Natural killer cell (primary cell): ENCODE data around the gene SMPD3. TPM values are rescaled to one million over a fixed set of nuclear protein-coding genes. Genes with fewer than 3 reads are reported as not detected.

Source experiments
- ATAC-seq, 3 donors: fragments of 150-1000 bp in 2 of 3; fragments of 200-7000 bp in 1 of 3; cut with Tn5 transposase; 1 replicate in 1 of 3; 2 replicates in 2 of 3; pipeline ENCODE4 v1.10.0; 2021; ENCODE audit warnings: mild to moderate bottlenecking in 2 of 3, moderate library complexity in 2 of 3
- DNase-seq, 2 donors: peaks; one replicate each; pipeline versions ENCODE4 v3.0.0 to v3.0.0-alpha.2; 2013 to 2021; ENCODE audit warnings: mixed read lengths in 1 of 2
- H3K27ac ChIP-seq: one replicate; pipeline ENCODE4 v1.5.1; 2013; ENCODE audit warnings: mild to moderate bottlenecking, low read length
- H3K27me3 ChIP-seq: one replicate; pipeline ENCODE4 v1.6.1; 2013; ENCODE audit warnings: low read length; ENCODE audit not compliant: control insufficient read depth, insufficient read depth
- H3K36me3 ChIP-seq: one replicate; pipeline ENCODE4 v1.6.1; 2013; ENCODE audit warnings: low read length; ENCODE audit not compliant: control insufficient read depth, insufficient read depth
- H3K4me1 ChIP-seq: one replicate; pipeline ENCODE4 v1.6.1; 2013; ENCODE audit warnings: low read length; ENCODE audit not compliant: control insufficient read depth, insufficient read depth
- H3K4me3 ChIP-seq: one replicate; pipeline ENCODE4 v1.5.1; 2013; ENCODE audit warnings: low read length
- H3K9me3 ChIP-seq: one replicate; pipeline ENCODE4 v1.6.1; 2013; ENCODE audit warnings: low read length; ENCODE audit not compliant: control insufficient read depth, insufficient read depth
- H3K27ac Mint-ChIP-seq, 2 donors: one replicate each; pipeline ENCODE4 v1.8.0; 2022; ENCODE audit warnings: mild to moderate bottlenecking in 2 of 2, mixed read lengths in 2 of 2, moderate library complexity in 1 of 2
- H3K27me3 Mint-ChIP-seq, 2 donors: one replicate each; pipeline ENCODE4 v1.8.0; 2022; ENCODE audit warnings: low read depth in 2 of 2, mixed read lengths in 2 of 2
- H3K36me3 Mint-ChIP-seq: one replicate; pipeline ENCODE4 v1.8.0; 2022; ENCODE audit warnings: mixed read lengths
- H3K4me1 Mint-ChIP-seq, 2 donors: one replicate each; pipeline ENCODE4 v1.8.0; 2022; ENCODE audit warnings: mixed read lengths in 2 of 2
- H3K4me3 Mint-ChIP-seq: one replicate; pipeline ENCODE4 v1.8.0; 2022; ENCODE audit warnings: mild to moderate bottlenecking, moderate library complexity, mixed read lengths
- H3K9me3 Mint-ChIP-seq, 2 donors: one replicate each; pipeline ENCODE4 v1.8.0; 2022; ENCODE audit warnings: mixed read lengths in 2 of 2
- WGBS: methylation state at CpG from one replicate; pipeline ENCODE4 v1.1.7; 2013; ENCODE audit warnings: missing lambda C conversion rate; ENCODE audit not compliant: insufficient coverage; 5-methylcytosine and 5-hydroxymethylcytosine counted together
- intact Hi-C: fragments of 100-400 bp; cut with micrococcal nuclease; formaldehyde crosslinking; loops from one replicate; pipeline ENCODE4 v1.14.2; 2022
- total RNA-seq, 4 donors: library from RNA; stranded (reverse); fragments of 120-200 nt in 1 of 4; gene quantifications; one replicate each; pipeline versions ENCODE4 v1.2.3 to v1.2.4, GENCODE V29; 2013 to 2022
- TF ChIP-seq, protein P1 (sequence below): fragments of 200-600 bp; IDR thresholded peaks from one replicate; pipeline ENCODE4 v1.8.0; 2022; ENCODE audit warnings: antibody characterized with exemption

The SMPD3 gene
- total RNA-seq, 3 donors from 2014 or later (not counting 1 experiment from before 2014, with no cell fraction given): 2.4 to 13.3 (median 3.2) TPM

DNA sequence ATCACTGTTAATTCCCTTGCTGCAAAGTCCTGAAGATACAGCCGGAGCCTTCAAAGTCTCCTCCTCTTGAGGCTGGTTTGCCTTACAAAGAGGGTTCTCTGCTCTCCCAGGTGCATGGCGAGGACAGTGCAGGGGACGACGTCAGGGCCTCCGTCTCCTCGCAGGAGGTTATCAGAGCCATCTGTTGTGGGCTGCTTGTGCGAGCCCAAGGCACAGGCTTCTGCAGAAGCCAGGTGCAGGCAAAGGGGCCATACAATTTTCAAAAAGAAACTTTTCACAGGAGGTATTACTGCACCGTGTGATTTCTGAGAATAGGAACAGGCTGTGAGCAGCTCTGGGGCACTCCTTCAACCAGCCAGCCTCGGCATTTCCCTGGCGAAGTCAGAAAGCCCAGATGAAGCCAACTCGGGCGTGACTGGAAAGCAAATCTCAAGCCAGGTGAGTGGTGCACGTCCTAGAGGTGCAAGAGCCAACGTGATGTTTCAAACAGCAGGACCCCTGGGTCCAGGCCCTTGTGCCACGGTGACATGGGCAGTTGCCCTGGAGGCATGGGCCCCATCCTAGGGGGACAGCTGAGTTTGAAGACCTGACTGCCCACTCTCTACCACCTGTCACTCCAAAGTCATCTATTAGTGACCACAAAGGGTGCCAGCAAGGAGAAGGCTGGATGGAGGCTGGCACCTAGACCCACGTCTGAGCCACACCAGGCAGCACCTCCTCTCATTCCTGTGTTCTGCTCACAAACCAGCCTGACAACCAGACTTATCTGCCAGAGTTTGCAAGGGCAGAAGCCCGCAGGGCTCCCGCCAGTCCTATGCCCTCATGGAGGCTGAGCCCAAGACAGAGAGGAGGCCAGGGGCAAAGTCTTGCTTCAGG lies 68.6 kb downstream of the SMPD3 start:
- Mint-ChIP-seq H3K27me3 (no peaks in the 10 kb centered on the region), H3K27ac (no peak overlapping the region), H3K4me1 (peaks cover 0 to 4% of the 10 kb centered on the region in 2 donors), H3K9me3 (no peaks in the 10 kb centered on the region), H3K4me3 (no peak overlapping the region), H3K36me3 (no peaks in the 10 kb centered on the region)
- TF ChIP-seq, protein P1, sequence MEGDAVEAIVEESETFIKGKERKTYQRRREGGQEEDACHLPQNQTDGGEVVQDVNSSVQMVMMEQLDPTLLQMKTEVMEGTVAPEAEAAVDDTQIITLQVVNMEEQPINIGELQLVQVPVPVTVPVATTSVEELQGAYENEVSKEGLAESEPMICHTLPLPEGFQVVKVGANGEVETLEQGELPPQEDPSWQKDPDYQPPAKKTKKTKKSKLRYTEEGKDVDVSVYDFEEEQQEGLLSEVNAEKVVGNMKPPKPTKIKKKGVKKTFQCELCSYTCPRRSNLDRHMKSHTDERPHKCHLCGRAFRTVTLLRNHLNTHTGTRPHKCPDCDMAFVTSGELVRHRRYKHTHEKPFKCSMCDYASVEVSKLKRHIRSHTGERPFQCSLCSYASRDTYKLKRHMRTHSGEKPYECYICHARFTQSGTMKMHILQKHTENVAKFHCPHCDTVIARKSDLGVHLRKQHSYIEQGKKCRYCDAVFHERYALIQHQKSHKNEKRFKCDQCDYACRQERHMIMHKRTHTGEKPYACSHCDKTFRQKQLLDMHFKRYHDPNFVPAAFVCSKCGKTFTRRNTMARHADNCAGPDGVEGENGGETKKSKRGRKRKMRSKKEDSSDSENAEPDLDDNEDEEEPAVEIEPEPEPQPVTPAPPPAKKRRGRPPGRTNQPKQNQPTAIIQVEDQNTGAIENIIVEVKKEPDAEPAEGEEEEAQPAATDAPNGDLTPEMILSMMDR: no peak
- DNase-seq (peak in 1 of 2 donors; percentile 41), ATAC-seq (no peak)
- H3K27ac ChIP-seq: no peak overlapping the region
- H3K9me3 ChIP-seq: no peaks in the 10 kb centered on the region
- H3K4me3 ChIP-seq: no peak overlapping the region
- H3K4me1 ChIP-seq: peaks cover 11% of the 10 kb centered on the region
- H3K27me3 ChIP-seq: no peaks in the 10 kb centered on the region
- WGBS: 60% methylated on average over 18 of the region's 18 CpGs
- H3K36me3 ChIP-seq: no peaks in the 10 kb centered on the region
- intact Hi-C loops: no loop called here

DNA sequence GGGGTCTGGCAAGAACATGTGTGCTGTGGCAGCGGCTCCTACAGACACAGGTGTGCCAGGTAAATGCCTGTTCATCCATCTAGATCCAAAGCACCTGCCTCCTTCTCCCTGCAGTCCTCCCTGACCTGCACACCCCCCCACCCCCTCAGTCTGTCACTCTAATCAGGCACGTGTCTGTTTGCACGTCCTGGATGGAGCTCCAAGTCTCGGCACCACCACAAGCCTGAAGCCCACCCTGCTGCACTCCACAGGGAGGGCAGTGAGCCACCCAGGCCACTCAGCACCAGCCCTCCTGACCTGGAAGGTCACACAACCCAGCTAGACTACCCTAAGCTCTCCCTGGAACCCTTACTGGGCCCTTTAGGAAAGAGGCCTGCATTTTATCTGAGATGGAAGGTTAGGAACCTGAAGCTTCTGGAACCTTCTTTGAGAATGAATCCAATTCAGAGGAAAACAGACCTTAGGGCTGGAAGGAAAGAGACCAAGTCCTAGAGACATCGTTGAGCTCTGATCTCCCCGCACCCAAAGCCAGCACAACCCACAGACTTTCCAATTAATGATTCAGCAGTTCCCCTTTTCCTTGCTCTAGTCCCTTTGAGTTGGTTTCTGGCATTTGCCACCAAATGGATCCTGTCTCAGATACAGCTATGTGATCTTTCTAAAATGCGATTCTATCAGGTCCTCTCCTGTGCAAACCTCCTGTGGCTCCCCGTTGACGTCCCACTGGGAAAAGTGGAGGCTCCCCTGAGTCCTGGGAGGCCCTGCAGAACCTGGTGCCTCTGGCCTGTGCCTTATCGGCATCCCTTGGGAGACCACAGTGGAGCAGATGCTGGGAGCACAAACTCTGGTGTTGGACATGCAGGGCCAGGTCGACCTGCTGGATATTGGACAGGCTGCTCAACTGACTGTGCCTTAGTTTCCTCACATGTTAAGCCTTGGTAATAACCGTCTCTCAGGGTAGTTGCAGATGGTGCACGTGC lies 69.6 kb downstream of the SMPD3 start:
- no peak overlapping the region for H3K4me3 Mint-ChIP-seq
- no peaks in the 10 kb centered on the region for H3K27me3 Mint-ChIP-seq
- H3K36me3 ChIP-seq: no peaks in the 10 kb centered on the region
- no peaks in the 10 kb centered on the region for H3K9me3 ChIP-seq
- intact Hi-C loops: no loop called here
- WGBS: 76% methylated on average over 13 of the region's 13 CpGs
- no peak overlapping the region for H3K27ac Mint-ChIP-seq
- DNase-seq (no peak), ATAC-seq (no peak)
- TF ChIP-seq, protein P1: no peak
- no peaks in the 10 kb centered on the region for H3K27me3 ChIP-seq
- peaks cover 0 to 5% of the 10 kb centered on the region in 2 donors for H3K4me1 Mint-ChIP-seq
- no peaks in the 10 kb centered on the region for H3K36me3 Mint-ChIP-seq
- H3K9me3 Mint-ChIP-seq: no peaks in the 10 kb centered on the region
- no peak overlapping the region for H3K4me3 ChIP-seq
- H3K4me1 ChIP-seq: peaks cover 9% of the 10 kb centered on the region
- H3K27ac ChIP-seq: no peak overlapping the region

DNA sequence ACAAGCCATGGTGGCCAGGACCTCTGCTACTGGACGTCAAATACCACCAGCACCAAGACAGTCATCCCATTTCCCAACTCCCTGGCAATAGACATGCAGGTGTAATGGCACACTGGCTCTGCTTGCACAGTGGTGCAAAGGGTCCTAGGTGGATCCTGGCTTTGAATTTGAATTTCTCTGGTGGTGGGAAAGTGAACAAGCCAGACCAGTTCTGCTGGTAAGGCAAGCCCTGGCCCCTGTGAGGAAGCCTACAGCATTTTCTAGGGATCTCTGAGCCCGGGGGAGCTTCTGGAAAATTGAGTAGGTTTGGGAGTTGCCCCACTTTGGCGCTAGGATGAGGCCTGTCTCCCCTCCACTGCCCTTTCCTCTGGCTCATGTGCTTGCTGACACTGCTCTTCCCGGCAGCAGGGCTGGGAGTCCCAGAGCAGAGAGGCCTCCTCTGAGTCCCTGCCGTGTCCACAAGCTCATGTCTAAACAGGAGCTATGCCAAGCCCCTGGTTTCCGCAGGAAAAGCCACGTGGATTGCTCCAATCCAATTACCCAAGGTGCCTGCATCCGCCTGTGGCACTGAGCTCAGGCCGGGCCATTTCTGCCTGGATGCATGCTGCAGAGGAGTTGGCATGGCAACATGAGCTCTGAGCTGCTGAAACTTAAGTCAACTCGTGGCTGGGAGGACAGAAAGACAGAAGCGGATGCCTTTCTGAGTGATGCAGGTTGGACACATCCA lies 70.5 kb downstream of the SMPD3 start:
- Mint-ChIP-seq H3K9me3 (no peaks in the 10 kb centered on the region), H3K36me3 (no peaks in the 10 kb centered on the region), H3K4me3 (no peak overlapping the region), H3K27ac (no peak overlapping the region), H3K27me3 (no peaks in the 10 kb centered on the region), H3K4me1 (peaks cover 0 to 10% of the 10 kb centered on the region in 2 donors)
- no peaks in the 10 kb centered on the region for H3K27me3 ChIP-seq
- H3K9me3 ChIP-seq: no peaks in the 10 kb centered on the region
- H3K36me3 ChIP-seq: no peaks in the 10 kb centered on the region
- H3K4me1 ChIP-seq: peaks cover 9% of the 10 kb centered on the region
- intact Hi-C loops: no loop called here
- WGBS: 89% methylated on average over 11 of the region's 11 CpGs
- no peak overlapping the region for H3K27ac ChIP-seq
- ATAC-seq: no peak
- no peak overlapping the region for H3K4me3 ChIP-seq
- DNase-seq: no peak
- TF ChIP-seq, protein P1: no peak
